Measurements from ENCODE around the gene FAM227A. TPM values are rescaled to one million over a fixed set of nuclear protein-coding genes. Genes with fewer than 3 reads are reported as not detected.

Gene FAM227A
- total and polyA plus RNA-seq, 4 donors, result 1.1 to 10.0 (median 6.0) TPM

DNA sequence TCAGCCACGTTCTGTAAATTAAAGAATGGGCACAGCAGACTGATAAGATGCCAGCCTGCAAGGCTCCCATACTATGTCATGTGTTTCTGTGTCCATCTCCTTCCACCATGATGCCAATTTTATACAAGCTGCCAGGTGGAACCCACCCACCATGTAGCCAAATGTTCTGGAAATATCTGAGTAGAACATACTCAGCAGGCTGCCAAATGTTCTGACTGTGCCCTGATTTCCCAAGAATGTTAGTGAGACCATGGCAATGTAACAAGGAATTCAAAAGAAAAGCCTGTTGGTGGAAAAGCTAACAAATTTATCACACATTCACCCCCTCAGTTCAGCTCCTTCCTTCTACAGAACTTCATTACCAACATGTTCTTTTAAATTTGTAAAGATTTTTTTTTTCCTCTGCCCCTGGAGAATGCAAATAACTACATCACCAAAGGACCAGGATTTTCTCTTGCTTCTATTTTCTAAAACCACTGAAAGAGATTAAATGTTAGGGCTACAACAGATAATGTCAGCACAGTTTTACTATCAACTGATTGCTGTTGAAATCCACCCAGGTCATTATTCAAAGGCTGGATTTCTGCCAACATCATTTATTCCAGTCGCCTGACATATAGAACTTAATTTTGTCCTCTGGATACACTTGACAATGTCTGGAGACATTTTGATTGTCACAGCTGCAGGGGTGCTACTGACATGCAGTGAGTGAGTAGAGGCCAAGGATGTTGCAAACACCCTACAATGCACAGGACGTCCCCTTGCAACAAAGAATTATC is 89.3 kb downstream of the FAM227A start:
- no peaks in the 10 kb centered on the region for H3K27me3 ChIP-seq (ENCODE audit: control insufficient read depth in 3 of 3, insufficient read depth in 3 of 3, low read length in 2 of 3)
- H3K4me3 ChIP-seq, result no peak overlapping the region
- H3K4me1 ChIP-seq (ENCODE audit: control insufficient read depth in 5 of 5, insufficient read depth in 5 of 5, low read length in 5 of 5), result peaks cover 0 to 26% (median 7%) of the 10 kb centered on the region in 5 donors
- H3K36me3 ChIP-seq (ENCODE audit: control insufficient read depth in 4 of 4, insufficient read depth in 4 of 4, low read length in 4 of 4), result no peaks in the 10 kb centered on the region
- 71 to 72% methylated on average over 3 of the region's 3 CpGs for WGBS, 2 donors
- TF ChIP-seq, protein P1, sequence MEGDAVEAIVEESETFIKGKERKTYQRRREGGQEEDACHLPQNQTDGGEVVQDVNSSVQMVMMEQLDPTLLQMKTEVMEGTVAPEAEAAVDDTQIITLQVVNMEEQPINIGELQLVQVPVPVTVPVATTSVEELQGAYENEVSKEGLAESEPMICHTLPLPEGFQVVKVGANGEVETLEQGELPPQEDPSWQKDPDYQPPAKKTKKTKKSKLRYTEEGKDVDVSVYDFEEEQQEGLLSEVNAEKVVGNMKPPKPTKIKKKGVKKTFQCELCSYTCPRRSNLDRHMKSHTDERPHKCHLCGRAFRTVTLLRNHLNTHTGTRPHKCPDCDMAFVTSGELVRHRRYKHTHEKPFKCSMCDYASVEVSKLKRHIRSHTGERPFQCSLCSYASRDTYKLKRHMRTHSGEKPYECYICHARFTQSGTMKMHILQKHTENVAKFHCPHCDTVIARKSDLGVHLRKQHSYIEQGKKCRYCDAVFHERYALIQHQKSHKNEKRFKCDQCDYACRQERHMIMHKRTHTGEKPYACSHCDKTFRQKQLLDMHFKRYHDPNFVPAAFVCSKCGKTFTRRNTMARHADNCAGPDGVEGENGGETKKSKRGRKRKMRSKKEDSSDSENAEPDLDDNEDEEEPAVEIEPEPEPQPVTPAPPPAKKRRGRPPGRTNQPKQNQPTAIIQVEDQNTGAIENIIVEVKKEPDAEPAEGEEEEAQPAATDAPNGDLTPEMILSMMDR (IDR thresholded peaks at IDR 0.05; ENCODE audit: control extremely low read depth, extremely low read depth), result no peak
- no peak overlapping the region for H3K9ac ChIP-seq (ENCODE audit: insufficient read depth in 1 of 2, low read length in 2 of 2)
- no peak for DNase-seq
- ATAC-seq (ENCODE audit: insufficient read depth, low FRiP score), result no peak
- H3K27ac ChIP-seq (ENCODE audit: low read depth in 1 of 2, low read length in 1 of 2), result no peak overlapping the region
- no peaks in the 10 kb centered on the region for H3K9me3 ChIP-seq (ENCODE audit: control insufficient read depth in 4 of 4, insufficient read depth in 3 of 4, low read length in 3 of 4)

GRCh38 chr22:38565441-38565840 is 90.8 kb downstream of the FAM227A start:
- peaks cover 0 to 17% (median 7%) of the 10 kb centered on the region in 5 donors for H3K4me1 ChIP-seq (ENCODE audit: control insufficient read depth in 5 of 5, insufficient read depth in 5 of 5, low read length in 5 of 5)
- 100% methylated on average over 1 of the region's 1 CpG for WGBS, 2 donors
- DNase-seq, result no peak
- no peak overlapping the region for H3K4me3 ChIP-seq
- H3K9me3 ChIP-seq (ENCODE audit: control insufficient read depth in 4 of 4, insufficient read depth in 3 of 4, low read length in 3 of 4), result no peaks in the 10 kb centered on the region
- TF ChIP-seq, protein P1 (IDR thresholded peaks at IDR 0.05; ENCODE audit: control extremely low read depth, extremely low read depth), result no peak
- no peak overlapping the region for H3K9ac ChIP-seq (ENCODE audit: insufficient read depth in 1 of 2, low read length in 2 of 2)
- H3K27ac ChIP-seq (ENCODE audit: low read depth in 1 of 2, low read length in 1 of 2), result no peak overlapping the region
- no peaks in the 10 kb centered on the region for H3K36me3 ChIP-seq (ENCODE audit: control insufficient read depth in 4 of 4, insufficient read depth in 4 of 4, low read length in 4 of 4)
- no peak for ATAC-seq (ENCODE audit: insufficient read depth, low FRiP score)
- no peaks in the 10 kb centered on the region for H3K27me3 ChIP-seq (ENCODE audit: control insufficient read depth in 3 of 3, insufficient read depth in 3 of 3, low read length in 2 of 3)

- no peaks in the 10 kb centered on the region for H3K27me3 ChIP-seq (ENCODE audit: control insufficient read depth in 3 of 3, insufficient read depth in 3 of 3, low read length in 2 of 3)
- no peak overlapping the region for H3K4me3 ChIP-seq
- no peak overlapping the region for H3K9ac ChIP-seq (ENCODE audit: insufficient read depth in 1 of 2, low read length in 2 of 2)
- ATAC-seq (ENCODE audit: insufficient read depth, low FRiP score), result no peak
- H3K36me3 ChIP-seq (ENCODE audit: control insufficient read depth in 4 of 4, insufficient read depth in 4 of 4, low read length in 4 of 4), result no peaks in the 10 kb centered on the region
- H3K9me3 ChIP-seq (ENCODE audit: control insufficient read depth in 4 of 4, insufficient read depth in 3 of 4, low read length in 3 of 4), result no peaks in the 10 kb centered on the region
- no peak for DNase-seq
- H3K27ac ChIP-seq (ENCODE audit: low read depth in 1 of 2, low read length in 1 of 2), result no peak overlapping the region
- peaks cover 0 to 15% (median 6%) of the 10 kb centered on the region in 5 donors for H3K4me1 ChIP-seq (ENCODE audit: control insufficient read depth in 5 of 5, insufficient read depth in 5 of 5, low read length in 5 of 5)
- WGBS, 2 donors, result 73 to 80% methylated on average over 2 of the region's 2 CpGs
- TF ChIP-seq, protein P1 (IDR thresholded peaks at IDR 0.05; ENCODE audit: control extremely low read depth, extremely low read depth), result no peak
Observed at GRCh38 chr22:38564669-38565068, 91.5 kb downstream of the FAM227A start.

Measured in lung (tissue), 12 donors.